Stimulated activated CD8-positive, alpha-beta memory T cell treated with anti-CD3 and anti-CD28 coated beads, Interleukin-7, amount 100 ng/mL, for 1 hour (primary cell): ENCODE results near the gene COL28A1.

ENCODE experiments used
- DNase-seq, 2 donors: peaks; one replicate each; pipeline ENCODE4 v3.0.0-alpha.2; 2020; ENCODE audit warnings: low read depth in 2 of 2

The COL28A1 gene

GRCh38 chr7:7535691-7536090 lies at the start of gene COL28A1:
Gene COL28A1, minus strand, starts transcription at chr7:7535873. Its CDS starts 2,998 bp downstream, at chr7:7532875.
- DNase-seq: no peak

- DNase-seq: no peak
These were observed 49.0 kb upstream of the COL28A1 start for GRCh38 chr7:7584653-7585052.

GRCh38 chr7:7583731-7584130 lies 48.1 kb upstream of the COL28A1 start:
- DNase-seq: no peak

- no peak for DNase-seq
These were observed 46.9 kb upstream of the COL28A1 start for GRCh38 chr7:7582596-7582995.

GRCh38 chr7:7581531-7582179 lies 46.0 kb upstream of the COL28A1 start:
- no peak for DNase-seq

GRCh38 chr7:7579638-7580037 lies 44.0 kb upstream of the COL28A1 start:
- DNase-seq: no peak

GRCh38 chr7:7577888-7578287 lies 42.2 kb upstream of the COL28A1 start:
- no peak for DNase-seq

- DNase-seq: no peak
These were observed 40.7 kb upstream of the COL28A1 start for GRCh38 chr7:7576344-7576743.

GRCh38 chr7:7573701-7574100 lies 38.0 kb upstream of the COL28A1 start:
- DNase-seq: no peak

GRCh38 chr7:7570584-7570983 lies 34.9 kb upstream of the COL28A1 start:
- no peak for DNase-seq

GRCh38 chr7:7569615-7570014 lies 33.9 kb upstream of the COL28A1 start:
- DNase-seq: no peak

- DNase-seq: no peak
These were observed 33.4 kb upstream of the COL28A1 start for GRCh38 chr7:7569081-7569527.

- DNase-seq: no peak
These were observed 32.9 kb upstream of the COL28A1 start for GRCh38 chr7:7568553-7568952.

GRCh38 chr7:7567898-7568531 lies 32.3 kb upstream of the COL28A1 start:
- no peak for DNase-seq

GRCh38 chr7:7566651-7567611 lies 31.3 kb upstream of the COL28A1 start, which contains the start of gene MIOS:
Gene MIOS, plus strand, starts transcription at chr7:7566884. Its CDS starts 5,592 bp downstream, at chr7:7572476.
- DNase-seq: peak; percentile 65 to 70

- DNase-seq: no peak
These were observed 30.3 kb upstream of the COL28A1 start for GRCh38 chr7:7565746-7566650.

GRCh38 chr7:7565018-7565680 lies 29.5 kb upstream of the COL28A1 start:
- DNase-seq: no peak

GRCh38 chr7:7564323-7564780 lies 28.7 kb upstream of the COL28A1 start:
- DNase-seq: no peak

GRCh38 chr7:7563813-7564212 lies 28.1 kb upstream of the COL28A1 start:
- no peak for DNase-seq

- no peak for DNase-seq
These were observed 27.6 kb upstream of the COL28A1 start for GRCh38 chr7:7563269-7563668.

- no peak for DNase-seq
These were observed 27.1 kb upstream of the COL28A1 start for GRCh38 chr7:7562736-7563135.
